GM12873 (cell line): ENCODE measurements around the gene KLHDC4.

Experiments used
- TF ChIP-seq, protein P1 (sequence below): IDR thresholded peaks from 2 replicates; pipeline ENCODE4 v1.5.1; 2012; ENCODE audit warnings: low read depth, mild to moderate bottlenecking, moderate library complexity, low read length, control low read depth; ENCODE audit not compliant: insufficient read depth; ENCODE audit errors: missing control alignments

The KLHDC4 gene

DNA sequence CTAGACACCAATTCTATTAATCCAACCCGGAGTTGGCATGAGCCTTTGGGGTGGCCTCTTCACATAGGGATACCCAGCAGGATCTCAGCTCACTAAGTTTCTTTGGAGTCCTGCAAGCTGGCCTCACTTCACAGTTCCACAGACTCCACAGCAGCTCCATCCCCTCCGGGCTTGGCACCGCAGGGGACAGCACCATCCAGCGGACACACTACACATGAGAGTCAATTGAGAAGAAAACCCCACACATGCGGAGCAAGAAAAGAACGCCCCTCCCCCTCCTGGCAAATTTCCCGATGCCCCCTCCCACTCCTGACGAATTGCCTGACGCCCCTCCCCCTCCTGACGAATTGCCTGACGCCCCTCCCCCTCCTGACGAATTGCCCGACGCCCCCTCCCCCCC lies 31.1 kb downstream of the KLHDC4 start:
- TF ChIP-seq, protein P1, sequence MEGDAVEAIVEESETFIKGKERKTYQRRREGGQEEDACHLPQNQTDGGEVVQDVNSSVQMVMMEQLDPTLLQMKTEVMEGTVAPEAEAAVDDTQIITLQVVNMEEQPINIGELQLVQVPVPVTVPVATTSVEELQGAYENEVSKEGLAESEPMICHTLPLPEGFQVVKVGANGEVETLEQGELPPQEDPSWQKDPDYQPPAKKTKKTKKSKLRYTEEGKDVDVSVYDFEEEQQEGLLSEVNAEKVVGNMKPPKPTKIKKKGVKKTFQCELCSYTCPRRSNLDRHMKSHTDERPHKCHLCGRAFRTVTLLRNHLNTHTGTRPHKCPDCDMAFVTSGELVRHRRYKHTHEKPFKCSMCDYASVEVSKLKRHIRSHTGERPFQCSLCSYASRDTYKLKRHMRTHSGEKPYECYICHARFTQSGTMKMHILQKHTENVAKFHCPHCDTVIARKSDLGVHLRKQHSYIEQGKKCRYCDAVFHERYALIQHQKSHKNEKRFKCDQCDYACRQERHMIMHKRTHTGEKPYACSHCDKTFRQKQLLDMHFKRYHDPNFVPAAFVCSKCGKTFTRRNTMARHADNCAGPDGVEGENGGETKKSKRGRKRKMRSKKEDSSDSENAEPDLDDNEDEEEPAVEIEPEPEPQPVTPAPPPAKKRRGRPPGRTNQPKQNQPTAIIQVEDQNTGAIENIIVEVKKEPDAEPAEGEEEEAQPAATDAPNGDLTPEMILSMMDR, result no peak

DNA sequence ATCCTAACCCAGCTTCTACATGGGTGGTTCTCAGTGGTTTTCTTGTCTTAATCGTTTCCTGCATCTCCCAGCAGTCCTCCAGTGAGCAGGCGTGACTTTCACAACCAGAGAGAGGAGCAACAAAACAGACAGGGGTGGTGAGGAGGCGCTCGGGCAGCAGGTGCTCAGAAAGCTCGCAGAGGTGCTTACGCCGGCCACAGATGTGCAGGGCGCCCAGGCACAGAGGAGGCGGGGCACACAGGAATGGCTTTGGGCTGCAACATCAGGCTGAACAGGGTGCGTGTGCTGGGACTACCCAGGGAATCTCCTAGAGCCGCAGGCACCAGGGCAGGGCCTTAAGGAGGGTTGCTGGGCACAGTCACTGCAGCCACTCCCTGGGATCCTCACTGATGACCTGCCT lies 32.6 kb downstream of the KLHDC4 start:
- TF ChIP-seq, protein P1, result no peak

DNA sequence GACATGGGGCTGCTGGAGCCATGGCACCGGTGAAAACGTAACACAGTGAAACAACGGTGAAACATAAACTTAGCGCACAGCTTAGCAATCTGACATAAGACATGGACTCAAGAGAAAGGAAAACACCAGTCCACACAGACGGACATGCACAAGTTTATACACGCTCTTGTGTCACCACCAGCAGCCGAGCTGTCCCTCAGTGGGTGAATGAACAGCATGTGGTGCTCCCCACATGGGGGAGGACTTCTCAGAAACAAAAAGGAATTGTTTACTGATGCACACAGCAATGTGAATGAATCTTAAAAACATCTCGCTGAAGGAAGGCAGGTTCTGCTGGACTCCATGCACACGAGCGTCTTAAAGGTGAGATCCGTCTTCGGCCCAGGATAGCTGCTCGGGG lies 34.2 kb downstream of the KLHDC4 start:
- TF ChIP-seq, protein P1, result no peak

DNA sequence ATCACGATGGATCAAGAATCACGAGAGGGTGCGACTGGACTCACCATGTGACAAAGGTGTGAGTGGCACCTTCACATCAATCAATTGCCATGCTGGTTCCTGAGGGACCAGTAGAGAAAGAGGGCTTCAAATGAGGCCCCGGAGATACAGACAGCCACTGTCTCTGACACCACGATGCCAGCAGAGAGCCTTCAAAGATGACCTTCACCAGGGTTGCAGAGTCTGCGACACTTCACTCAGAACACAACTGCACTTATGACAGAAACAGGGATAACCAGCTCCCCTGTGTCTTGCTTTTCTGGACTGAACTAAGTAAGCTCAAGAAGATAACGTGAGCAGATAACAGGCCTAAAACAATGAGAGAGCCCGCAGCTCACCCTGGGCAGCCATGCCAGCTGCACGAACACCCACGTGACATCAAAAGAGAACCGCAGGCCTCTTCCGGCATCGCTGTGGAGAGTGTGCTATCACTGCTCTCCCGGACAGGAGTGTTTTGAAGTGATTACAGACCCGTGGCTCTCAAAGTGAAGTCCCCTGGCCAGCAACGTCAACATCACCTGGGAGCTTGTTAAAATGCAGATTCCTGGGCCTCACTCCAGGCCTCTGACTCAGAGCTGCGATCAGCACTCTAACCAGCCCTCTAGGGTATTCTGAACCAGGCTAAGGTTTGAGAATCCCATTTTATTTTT lies 36.4 kb downstream of the KLHDC4 start:
- TF ChIP-seq, protein P1, result no peak

DNA sequence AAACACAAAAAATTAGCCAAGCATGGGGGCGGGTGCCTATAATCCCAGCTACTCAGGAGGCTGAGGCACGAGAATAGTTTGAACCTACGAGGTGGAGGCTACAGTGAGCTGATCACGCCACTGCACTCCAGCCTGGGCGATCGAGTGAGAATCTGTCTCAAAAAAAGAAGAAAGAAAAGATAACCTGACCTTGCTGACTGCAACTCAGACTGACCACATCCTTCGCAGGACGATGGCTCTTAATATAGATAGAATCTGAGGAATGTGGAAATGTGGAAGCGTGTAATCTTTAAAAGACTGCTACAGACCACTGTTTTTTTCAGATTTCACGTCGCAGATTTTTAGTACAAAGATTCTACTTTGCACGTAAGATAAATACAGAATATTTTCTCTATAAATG lies 37.8 kb downstream of the KLHDC4 start:
- TF ChIP-seq, protein P1, result no peak

DNA sequence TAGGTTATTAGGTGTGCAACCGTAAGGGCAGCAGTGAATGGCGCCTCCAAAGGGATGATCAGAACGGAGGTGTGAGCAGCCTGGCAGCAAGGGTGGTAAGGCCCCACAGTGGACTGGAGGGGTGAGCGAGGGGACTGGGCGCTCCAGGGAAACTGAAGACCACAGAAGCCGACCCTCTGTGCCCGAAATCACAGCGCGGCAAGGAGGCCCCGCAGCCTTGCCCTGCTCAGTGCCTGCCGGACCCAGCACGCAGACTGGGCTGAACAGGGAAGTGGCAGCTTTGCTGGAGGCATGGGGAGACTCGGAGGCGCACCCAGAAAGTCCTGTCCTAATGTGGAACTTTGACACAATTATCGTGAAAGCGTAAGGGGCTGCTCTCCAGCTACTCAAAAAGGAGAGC lies 38.4 kb downstream of the KLHDC4 start:
- TF ChIP-seq, protein P1, result no peak

DNA sequence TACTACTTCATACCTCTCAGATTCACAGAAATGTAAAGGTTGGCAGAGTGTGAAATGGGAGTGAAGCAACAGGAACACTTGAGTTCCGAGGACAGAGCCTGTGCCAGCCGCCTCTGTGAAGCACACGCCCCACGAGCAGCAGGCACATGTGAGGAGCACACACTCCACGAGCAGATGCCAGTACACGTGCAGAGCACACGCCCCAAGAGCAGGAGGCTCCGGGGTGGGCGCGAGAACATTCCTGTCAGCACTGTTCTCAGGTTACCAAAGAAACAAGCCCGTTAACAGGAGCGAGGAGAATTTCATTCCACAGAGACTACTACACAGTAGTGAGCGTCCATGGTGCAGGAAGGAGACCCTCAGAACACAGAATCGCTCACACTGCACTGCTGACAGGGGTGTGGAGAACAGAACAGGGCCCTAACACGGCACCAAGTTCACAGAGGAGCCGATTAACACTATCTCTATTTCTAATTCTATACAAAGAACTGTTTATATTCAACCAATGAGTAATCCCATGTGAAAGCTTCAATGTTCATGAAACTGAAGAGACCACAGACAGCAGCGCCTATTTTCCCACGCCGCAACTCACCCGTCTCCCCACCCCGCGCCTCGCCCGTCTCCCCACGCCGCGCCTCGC lies 40.1 kb downstream of the KLHDC4 start:
- TF ChIP-seq, protein P1, result no peak
